Endothelial cell of umbilical vein (primary cell): ENCODE results near the gene CTBP2. TPM values are rescaled to one million over a fixed set of nuclear protein-coding genes. Genes with fewer than 3 reads are reported as not detected.

ENCODE experiments used
- BruUV-seq: library from RNA; stranded (reverse); fragments of 400-500 nt; replicated peaks from 2 replicates; lab custom pipeline; 2021; lab: Mats Ljungman, UMichigan
- CTCF ChIA-PET: fragments of 300-600, 350-600 bp; sonication (Branson Sonifier 250); formaldehyde crosslinking; loops from one replicate; lab custom pipeline; 2021; ENCODE audit warnings: antibody characterized with exemption, inconsistent platforms; lab: Charles Lee
- POLR2A ChIA-PET: fragments of 300-600, 350-600 bp; sonication (Branson Sonifier 250); formaldehyde crosslinking; loops from one replicate; lab custom pipeline; 2021; ENCODE audit warnings: antibody characterized with exemption, inconsistent platforms; lab: Charles Lee
- DNase-seq: peaks from one replicate; pipeline ENCODE4 v3.0.0-alpha.2; 2011; ENCODE audit warnings: low read depth, low spot score
- FAIRE-seq: peaks from 2 replicates; lab custom pipeline; 2011; peaks lifted over from hg19 to GRCh38; lab: Jason Lieb, UNC
- H2AFZ ChIP-seq: 2 replicates; pipeline ENCODE4 v1.6.0; 2012; ENCODE audit warnings: low read depth, low read length, control low read depth, inconsistent platforms
- H3K27ac ChIP-seq: 2 replicates; pipeline ENCODE4 v1.5.1; 2011; ENCODE audit warnings: low read depth, mild to moderate bottlenecking, control low read depth, low read length, moderate library complexity; ENCODE audit not compliant: insufficient read depth
- H3K27me3 ChIP-seq, 2 experiments: 2 replicates each; pipeline versions ENCODE4 v1.6.0 to v1.6.1; 2011; ENCODE audit warnings: low read length in 2 of 2, mixed read lengths in 1 of 2; ENCODE audit not compliant: control insufficient read depth in 2 of 2, insufficient read depth in 2 of 2
- H3K36me3 ChIP-seq, 2 experiments: 2 replicates in 1 of 2; 3 replicates in 1 of 2; pipeline ENCODE4 v1.5.1; 2011; ENCODE audit warnings: low read length in 2 of 2, mild to moderate bottlenecking in 1 of 2, moderate library complexity in 1 of 2; ENCODE audit not compliant: control insufficient read depth in 2 of 2, insufficient read depth in 2 of 2; ENCODE audit errors: extremely low read depth in 1 of 2
- H3K4me1 ChIP-seq: 3 replicates; pipeline ENCODE4 v1.5.1; 2011; ENCODE audit warnings: mild to moderate bottlenecking, low read length; ENCODE audit not compliant: control insufficient read depth, insufficient read depth; ENCODE audit errors: extremely low read depth
- H3K4me2 ChIP-seq: 2 replicates; pipeline ENCODE4 v1.6.1; 2011; ENCODE audit warnings: low read length, control low read depth, mixed read lengths; ENCODE audit not compliant: insufficient read depth
- H3K4me3 ChIP-seq, 3 experiments: fragments of 200-600 bp in 1 of 3; sonication (generic), shearing (Covaris generic) in 1 of 3; replicated peaks in 1 of 3; 2 replicates each; pipeline ENCODE4 v1.5.1; 2011 to 2016; ENCODE audit warnings: control low read depth in 3 of 3, low read length in 3 of 3, mild to moderate bottlenecking in 2 of 3, inconsistent platforms in 1 of 3, low read depth in 1 of 3, moderate library complexity in 1 of 3; ENCODE audit not compliant: insufficient read depth in 1 of 3
- H3K79me2 ChIP-seq: 2 replicates; pipeline ENCODE4 v1.6.0; 2012; ENCODE audit warnings: low read length, inconsistent platforms; ENCODE audit not compliant: control insufficient read depth, insufficient read depth
- H3K9ac ChIP-seq: replicated peaks from 2 replicates; pipeline ENCODE3; 2011; ENCODE audit warnings: low read length, control low read depth; ENCODE audit not compliant: insufficient read depth; ENCODE audit errors: extremely low read depth
- H3K9me1 ChIP-seq: replicated peaks from 3 replicates; pipeline ENCODE4 v1.6.0; 2011; ENCODE audit warnings: mild to moderate bottlenecking, low read length; ENCODE audit not compliant: control insufficient read depth, insufficient read depth; ENCODE audit errors: extremely low read depth
- H3K9me3 ChIP-seq: replicated peaks from 2 replicates; pipeline ENCODE4 v1.5.1; 2012; ENCODE audit warnings: low read length, inconsistent platforms; ENCODE audit not compliant: control insufficient read depth, insufficient read depth
- H4K20me1 ChIP-seq: replicated peaks from 2 replicates; pipeline ENCODE3; 2011; ENCODE audit warnings: mild to moderate bottlenecking, low read length; ENCODE audit not compliant: control insufficient read depth, insufficient read depth; ENCODE audit errors: extremely low read depth
- CTCF ChIP-seq, 2 donors: IDR thresholded peaks; 1 replicate in 1 of 2; 2 replicates in 1 of 2; pipeline ENCODE4 v1.5.1; 2011; ENCODE audit warnings: low read length in 2 of 2, mild to moderate bottlenecking in 2 of 2, moderate library complexity in 2 of 2, control low read depth in 1 of 2, inconsistent platforms in 1 of 2, low read depth in 1 of 2; ENCODE audit not compliant: insufficient read depth in 1 of 2; ENCODE audit errors: extremely low read depth in 1 of 2
- EZH2 ChIP-seq: IDR thresholded peaks from 2 replicates; pipeline ENCODE4 v1.6.1; 2012; ENCODE audit warnings: borderline replicate concordance, low read depth, mild to moderate bottlenecking, moderate library complexity, low read length, inconsistent platforms; ENCODE audit not compliant: severe bottlenecking
- FOS ChIP-seq: IDR thresholded peaks from 2 replicates; pipeline ENCODE4 v1.6.1; 2011; ENCODE audit warnings: mild to moderate bottlenecking, low read length, moderate library complexity, borderline replicate concordance; ENCODE audit not compliant: insufficient read depth
- GATA2 ChIP-seq: IDR thresholded peaks from 2 replicates; pipeline ENCODE4 v1.7.0; 2011; ENCODE audit warnings: low read depth, mild to moderate bottlenecking, moderate library complexity, mixed read lengths, low read length; ENCODE audit not compliant: insufficient read length, insufficient read depth
- JUN ChIP-seq: IDR thresholded peaks from 2 replicates; pipeline ENCODE4 v1.6.1; 2011; ENCODE audit warnings: borderline replicate concordance, low read depth; ENCODE audit not compliant: insufficient read length, insufficient read depth
- MAX ChIP-seq: IDR thresholded peaks from 2 replicates; pipeline ENCODE4 v1.6.1; 2011; ENCODE audit not compliant: insufficient read depth, insufficient read length
- MYC ChIP-seq: IDR thresholded peaks from one replicate; pipeline ENCODE4 v1.6.1; 2011; ENCODE audit warnings: mild to moderate bottlenecking, low read depth, low read length
- POLR2A ChIP-seq: IDR thresholded peaks from 2 replicates; pipeline ENCODE4 v1.6.1; 2012; ENCODE audit warnings: low read depth, mild to moderate bottlenecking, control low read depth, low read length
- POLR2AphosphoS5 ChIP-seq: IDR thresholded peaks from 2 replicates; pipeline ENCODE4 v1.6.1; 2012; ENCODE audit warnings: low read depth, mild to moderate bottlenecking, control low read depth, low read length, moderate library complexity; ENCODE audit not compliant: insufficient read depth
- dilution Hi-C: fragments of 300-500 bp; cut with MboI; formaldehyde crosslinking; loops from one replicate; pipeline ENCODE4 v1.15.0; 2019; ENCODE audit warnings: low sequenced_read_pairs; ENCODE audit not compliant: extremely low pct_ligation_motif_present
- intact Hi-C: fragments of 100-400 bp; cut with micrococcal nuclease; formaldehyde crosslinking; loops from one replicate; pipeline ENCODE4 v1.10.0; 2022
- polyA plus RNA-seq, 4 experiments: library from polyadenylated mRNA; depleted of rRNA in 3 of 4; stranded (reverse) in 3 of 4; unstranded in 1 of 4; fragments of >200 nt; gene quantifications; 2 replicates each; pipeline versions ENCODE4 v1.2.1 to v1.2.3, GENCODE V29; 2011 to 2012; ENCODE audit warnings: missing spikeins in 1 of 4
- total RNA-seq: library from RNA; stranded (reverse); gene quantifications from 2 replicates; pipeline ENCODE4 v1.2.3, GENCODE V29; 2021

CTBP2 gene
- total and polyA plus RNA-seq, 2 donors (not counting 3 experiments of a cell fraction or from before 2014, with no cell fraction given), result 118 to 128 TPM

- Histone ChIP-seq H3K27ac (no peak overlapping the region), H2AFZ (no peak overlapping the region), H3K9ac (no peak overlapping the region), H3K27me3 (no peaks in the 10 kb centered on the region), H4K20me1 (peaks cover 5% of the 10 kb centered on the region), H3K9me3 (no peaks in the 10 kb centered on the region), H3K79me2 (peaks cover 97% of the 10 kb centered on the region), H3K9me1 (no peaks in the 10 kb centered on the region), H3K4me2 (no peak overlapping the region), H3K4me3 (no peak overlapping the region), H3K36me3 (peaks cover 0 to 32% of the 10 kb centered on the region in 2 experiments), H3K4me1 (peaks cover 8% of the 10 kb centered on the region)
- CTCF ChIA-PET, result interaction anchor here (1.0 to 1.4 kb wide), 2 partner anchors 9 to 13 kb away, joined by 3 read pairs; no protein-coding TSS in a partner anchor
- intact Hi-C loops (no loop called here), dilution Hi-C loops (no loop called here)
- TF ChIP-seq MAX, result no peak
- TF ChIP-seq EZH2, result no peak
- no peak for TF ChIP-seq JUN
- TF ChIP-seq POLR2A, result no peak
- no peak for TF ChIP-seq POLR2AphosphoS5
- no peak for TF ChIP-seq GATA2
- no peak for TF ChIP-seq MYC
- DNase-seq (no peak), FAIRE-seq (no peak)
- POLR2A ChIA-PET, result no interaction called here
- BruUV-seq, result no TSS peak
These were observed 56.4 kb downstream of the CTBP2 start for GRCh38 chr10:125103924-125104323.

- Histone ChIP-seq H3K27ac (no peak overlapping the region), H3K4me1 (peaks cover 8% of the 10 kb centered on the region), H3K9ac (no peak overlapping the region), H3K27me3 (no peaks in the 10 kb centered on the region), H3K9me3 (no peaks in the 10 kb centered on the region), H3K79me2 (peaks cover 97% of the 10 kb centered on the region), H3K9me1 (no peaks in the 10 kb centered on the region), H3K4me2 (no peak overlapping the region), H2AFZ (no peak overlapping the region), H3K36me3 (peaks cover 0 to 30% of the 10 kb centered on the region in 2 experiments), H4K20me1 (peaks cover 5% of the 10 kb centered on the region), H3K4me3 (no peak overlapping the region)
- DNase-seq (no peak), FAIRE-seq (no peak)
- no TSS peak for BruUV-seq
- dilution Hi-C loops (no loop called here), intact Hi-C loops (no loop called here)
- TF ChIP-seq POLR2AphosphoS5 (no peak), MAX (no peak), JUN (no peak), EZH2 (no peak), POLR2A (no peak), GATA2 (no peak), CTCF (IDR thresholded peaks at IDR 0.05; ENCODE audit: extremely low read depth in 1 of 2, insufficient read depth in 1 of 2, low read depth in 1 of 2, low read length in 2 of 2) (no peak), FOS (no peak), MYC (no peak)
- ChIA-PET CTCF (interaction anchor here (1.0 to 1.4 kb wide), 4 partner anchors 8 to 55 kb away, joined by 3 to 5 read pairs (median 4); no protein-coding TSS in a partner anchor), POLR2A (interaction anchor here (1.1 kb wide), 1 partner anchor 15 kb away, joined by 3 read pairs; no protein-coding TSS in a partner anchor)
These were observed 56.9 kb downstream of the CTBP2 start for GRCh38 chr10:125103466-125103865.
